Measurements from ENCODE around the gene RASSF3.

The RASSF3 gene

GRCh38 chr12:64695550-64695949 lies 85.3 kb downstream of the RASSF3 start:
- no peak for DNase-seq

GRCh38 chr12:64696080-64696741 lies 85.9 kb downstream of the RASSF3 start:
- DNase-seq = peak in 1 of 2 experiments; percentile 30

- DNase-seq = no peak
Observed at GRCh38 chr12:64699504-64700115, 89.3 kb downstream of the RASSF3 start.

- no peak for DNase-seq
Observed at GRCh38 chr12:64700532-64700931, 90.2 kb downstream of the RASSF3 start.

- no peak for DNase-seq
Observed at GRCh38 chr12:64701283-64701682, 91.0 kb downstream of the RASSF3 start.

- DNase-seq = peak; percentile 10
Observed at GRCh38 chr12:64706306-64706705, 96.0 kb downstream of the RASSF3 start.

- DNase-seq = no peak
Observed at GRCh38 chr12:64706857-64707256, 96.6 kb downstream of the RASSF3 start.

- DNase-seq = no peak
Observed at GRCh38 chr12:64707362-64707761, 97.1 kb downstream of the RASSF3 start.

- DNase-seq = no peak
Observed at GRCh38 chr12:64707926-64708325, 97.6 kb downstream of the RASSF3 start.

- no peak for DNase-seq
Observed at GRCh38 chr12:64709429-64709828, 99.1 kb downstream of the RASSF3 start.

- DNase-seq = no peak
Observed at GRCh38 chr12:64713376-64713775, 103.1 kb downstream of the RASSF3 start.

GRCh38 chr12:64714551-64714968 lies 104.3 kb downstream of the RASSF3 start:
- no peak for DNase-seq

- DNase-seq = no peak
Observed at GRCh38 chr12:64716371-64716770, 106.1 kb downstream of the RASSF3 start.

GRCh38 chr12:64716839-64717455 lies 106.7 kb downstream of the RASSF3 start:
- no peak for DNase-seq

- no peak for DNase-seq
Observed at GRCh38 chr12:64718649-64719048, 108.4 kb downstream of the RASSF3 start.

GRCh38 chr12:64720884-64721283 lies 110.6 kb downstream of the RASSF3 start:
- no peak for DNase-seq

- DNase-seq = no peak
Observed at GRCh38 chr12:64722835-64723234, 112.5 kb downstream of the RASSF3 start.

- DNase-seq = no peak
Observed at GRCh38 chr12:64723630-64724029, 113.3 kb downstream of the RASSF3 start.

GRCh38 chr12:64724201-64724745 lies 114.0 kb downstream of the RASSF3 start:
- DNase-seq = no peak

GRCh38 chr12:64729909-64730587 lies 119.8 kb downstream of the RASSF3 start:
- DNase-seq = no peak

- DNase-seq = no peak
Observed at GRCh38 chr12:64730588-64730969, 120.3 kb downstream of the RASSF3 start.

- DNase-seq = no peak
Observed at GRCh38 chr12:64731683-64732082, 121.4 kb downstream of the RASSF3 start.

- DNase-seq = no peak
Observed at GRCh38 chr12:64733857-64734256, 123.6 kb downstream of the RASSF3 start.

GRCh38 chr12:64735442-64735841 lies 125.1 kb downstream of the RASSF3 start:
- DNase-seq = no peak
